ENCODE data around the gene CYP24A1.

The CYP24A1 gene

DNA sequence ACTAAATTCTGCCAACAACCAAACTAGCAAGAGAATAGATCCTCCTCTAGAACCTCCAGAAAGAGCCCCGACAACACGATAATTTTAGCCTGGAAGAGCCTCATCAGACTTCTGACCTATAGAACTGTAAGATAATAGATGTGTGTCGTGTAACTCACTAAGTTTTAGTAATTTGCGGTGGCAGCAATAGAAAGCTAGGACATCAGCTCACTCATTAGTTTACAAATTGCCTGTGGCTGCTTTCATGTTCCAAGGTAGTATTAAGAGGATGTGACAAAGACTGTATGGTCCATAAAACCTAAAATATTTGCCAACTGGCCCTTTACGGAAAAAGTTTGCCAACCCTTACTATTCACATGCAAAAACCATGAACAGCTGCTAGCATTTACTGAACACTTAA lies 17.3 kb downstream of the CYP24A1 start:
- DNase-seq, result no peak
- Histone ChIP-seq H3K27me3 (replicated peaks) (no peaks in the 10 kb centered on the region), H3K36me3 (replicated peaks) (no peaks in the 10 kb centered on the region), H3K4me3 (ENCODE audit: low read depth, low read length) (no peak overlapping the region), H3K27ac (no peak overlapping the region)
- in situ Hi-C loops (cut with HindIII; ENCODE audit: low pct_ligation_motif_present, low sequenced_read_pairs), result no loop called here
- TF ChIP-seq, protein P1, sequence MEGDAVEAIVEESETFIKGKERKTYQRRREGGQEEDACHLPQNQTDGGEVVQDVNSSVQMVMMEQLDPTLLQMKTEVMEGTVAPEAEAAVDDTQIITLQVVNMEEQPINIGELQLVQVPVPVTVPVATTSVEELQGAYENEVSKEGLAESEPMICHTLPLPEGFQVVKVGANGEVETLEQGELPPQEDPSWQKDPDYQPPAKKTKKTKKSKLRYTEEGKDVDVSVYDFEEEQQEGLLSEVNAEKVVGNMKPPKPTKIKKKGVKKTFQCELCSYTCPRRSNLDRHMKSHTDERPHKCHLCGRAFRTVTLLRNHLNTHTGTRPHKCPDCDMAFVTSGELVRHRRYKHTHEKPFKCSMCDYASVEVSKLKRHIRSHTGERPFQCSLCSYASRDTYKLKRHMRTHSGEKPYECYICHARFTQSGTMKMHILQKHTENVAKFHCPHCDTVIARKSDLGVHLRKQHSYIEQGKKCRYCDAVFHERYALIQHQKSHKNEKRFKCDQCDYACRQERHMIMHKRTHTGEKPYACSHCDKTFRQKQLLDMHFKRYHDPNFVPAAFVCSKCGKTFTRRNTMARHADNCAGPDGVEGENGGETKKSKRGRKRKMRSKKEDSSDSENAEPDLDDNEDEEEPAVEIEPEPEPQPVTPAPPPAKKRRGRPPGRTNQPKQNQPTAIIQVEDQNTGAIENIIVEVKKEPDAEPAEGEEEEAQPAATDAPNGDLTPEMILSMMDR (IDR thresholded peaks at IDR 0.05; ENCODE audit: low read depth, low read length, missing control alignments), result no peak

DNA sequence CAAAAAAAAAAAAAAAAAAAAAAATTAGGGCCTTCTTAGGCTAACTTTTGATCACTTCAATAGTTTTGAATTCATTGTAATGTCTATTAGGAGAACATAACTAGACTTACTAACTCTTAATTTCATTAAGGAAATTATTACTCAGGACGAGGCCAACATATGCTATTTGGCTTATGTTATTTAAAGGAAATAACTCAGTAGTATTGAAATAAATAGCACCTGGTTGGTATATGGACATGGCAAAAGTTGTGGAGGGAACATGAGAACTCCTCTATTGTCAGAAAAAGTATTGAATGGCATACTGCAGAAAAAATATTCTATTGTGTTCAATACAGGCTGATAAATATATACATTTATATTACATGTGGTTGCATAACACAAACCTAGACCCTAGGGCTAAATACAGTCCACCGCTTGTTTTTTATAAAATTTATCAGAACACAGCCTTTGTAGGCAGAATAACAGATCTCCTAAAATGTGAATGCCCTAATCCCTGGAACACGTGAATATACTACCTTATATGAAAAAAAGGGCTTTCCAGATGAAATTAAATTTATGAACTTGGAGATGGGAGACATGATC lies 18.0 kb downstream of the CYP24A1 start:
- TF ChIP-seq, protein P1 (IDR thresholded peaks at IDR 0.05; ENCODE audit: low read depth, low read length, missing control alignments), result no peak
- DNase-seq, result no peak
- Histone ChIP-seq H3K27ac (no peak overlapping the region), H3K36me3 (replicated peaks) (no peaks in the 10 kb centered on the region), H3K4me3 (ENCODE audit: low read depth, low read length) (no peak overlapping the region), H3K27me3 (replicated peaks) (no peaks in the 10 kb centered on the region)
- in situ Hi-C loops (cut with HindIII; ENCODE audit: low pct_ligation_motif_present, low sequenced_read_pairs), result no loop called here

DNA sequence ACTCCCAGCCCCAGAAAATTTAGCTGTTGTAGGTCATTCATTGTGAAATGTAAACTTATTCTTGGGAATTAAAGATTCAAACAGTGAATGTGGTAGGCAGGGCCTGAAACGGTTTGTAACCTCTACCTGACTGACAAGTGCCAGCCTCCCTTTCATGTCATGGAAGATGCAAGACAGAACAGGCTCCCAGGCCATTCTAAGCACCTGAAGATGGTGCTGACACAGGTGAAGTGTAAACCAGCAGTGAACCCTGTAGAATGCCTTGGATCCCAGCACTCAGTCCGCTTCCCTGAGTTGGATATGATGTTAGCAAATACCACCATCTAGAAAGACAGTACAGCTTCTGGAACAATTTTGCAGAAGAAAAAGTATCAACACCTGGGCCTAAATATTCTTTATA lies 19.3 kb downstream of the CYP24A1 start:
- H3K27me3 ChIP-seq (replicated peaks), result no peaks in the 10 kb centered on the region
- no peak overlapping the region for H3K4me3 ChIP-seq (ENCODE audit: low read depth, low read length)
- TF ChIP-seq, protein P1 (IDR thresholded peaks at IDR 0.05; ENCODE audit: low read depth, low read length, missing control alignments), result no peak
- DNase-seq, result no peak
- in situ Hi-C loops (cut with HindIII; ENCODE audit: low pct_ligation_motif_present, low sequenced_read_pairs), result no loop called here
- H3K27ac ChIP-seq, result no peak overlapping the region
- no peaks in the 10 kb centered on the region for H3K36me3 ChIP-seq (replicated peaks)

DNA sequence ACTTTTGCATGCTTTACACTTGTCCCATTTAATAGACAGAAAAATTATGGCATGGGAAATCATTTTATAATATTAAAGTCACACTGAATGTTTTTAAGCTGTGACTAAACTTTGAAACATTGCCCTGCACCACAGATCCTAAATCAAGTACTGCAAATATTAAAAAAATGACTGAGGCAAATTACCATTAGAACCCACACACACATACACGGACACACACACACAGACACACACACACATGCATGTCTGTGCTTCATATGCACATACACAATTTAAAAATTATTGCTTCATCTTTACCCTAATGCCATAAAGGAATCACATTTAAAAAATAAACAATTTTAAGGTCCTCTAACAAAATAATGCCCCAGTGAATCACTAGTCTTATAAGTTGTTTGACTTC lies 19.9 kb downstream of the CYP24A1 start:
- TF ChIP-seq, protein P1 (IDR thresholded peaks at IDR 0.05; ENCODE audit: low read depth, low read length, missing control alignments), result no peak

DNA sequence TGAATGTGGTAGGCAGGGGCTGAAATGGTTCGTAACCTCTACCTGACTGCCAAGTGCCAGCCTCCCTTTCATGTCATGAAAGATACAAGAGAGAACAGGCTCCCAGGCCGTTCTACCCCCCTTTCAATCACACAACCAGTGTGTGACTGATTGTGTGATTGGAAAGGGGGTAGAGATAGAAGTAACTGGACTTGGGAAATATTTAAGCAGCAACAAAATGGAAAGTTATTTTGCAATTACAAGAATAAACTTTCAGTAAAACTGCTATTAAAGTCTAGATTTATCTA lies 20.8 kb downstream of the CYP24A1 start:
- no peaks in the 10 kb centered on the region for H3K27me3 ChIP-seq (replicated peaks)
- H3K27ac ChIP-seq, result no peak overlapping the region
- in situ Hi-C loops (cut with HindIII; ENCODE audit: low pct_ligation_motif_present, low sequenced_read_pairs), result no loop called here
- H3K4me3 ChIP-seq (ENCODE audit: low read depth, low read length), result no peak overlapping the region
- no peak for DNase-seq
- no peaks in the 10 kb centered on the region for H3K36me3 ChIP-seq (replicated peaks)
- TF ChIP-seq, protein P1 (IDR thresholded peaks at IDR 0.05; ENCODE audit: low read depth, low read length, missing control alignments), result no peak

More for the DNA sequence above, 19.9 kb downstream of the CYP24A1 start:
- Histone ChIP-seq H3K27me3 (replicated peaks) (no peaks in the 10 kb centered on the region), H3K27ac (no peak overlapping the region), H3K4me3 (ENCODE audit: low read depth, low read length) (no peak overlapping the region), H3K36me3 (replicated peaks) (no peaks in the 10 kb centered on the region)
- in situ Hi-C loops (cut with HindIII; ENCODE audit: low pct_ligation_motif_present, low sequenced_read_pairs), result no loop called here
- no peak for DNase-seq

All from brain microvascular endothelial cell (primary cell).